HCT116 (cell line): ENCODE data around the gene NR2F1-AS1. TPM values are rescaled to one million over a fixed set of nuclear protein-coding genes. Genes with fewer than 3 reads are reported as not detected.

Experiments
- ATAC-seq: fragments of 200-7000 bp; cut with Tn5 transposase; 2 replicates; pipeline ENCODE4 v1.9.1; 2020; ENCODE audit warnings: mild to moderate bottlenecking, moderate library complexity
- BruUV-seq: library from RNA; stranded (reverse); fragments of 400-500 nt; replicated peaks from 2 replicates; lab custom pipeline; 2021; lab: Mats Ljungman, UMichigan
- CTCF ChIA-PET: fragments of 300-600 bp; sonication (Branson Sonifier 250); formaldehyde crosslinking; loops from one replicate; lab custom pipeline; 2021; ENCODE audit warnings: antibody characterized with exemption; lab: Charles Lee
- POLR2A ChIA-PET: fragments of 300-600, 350-600 bp; sonication (Branson Sonifier 250); formaldehyde crosslinking; loops from one replicate; lab custom pipeline; 2021; ENCODE audit warnings: antibody characterized with exemption; lab: Charles Lee
- RAD21 ChIA-PET, 2 experiments: fragments of 300-600 bp; sonication (Branson Sonifier 250); formaldehyde crosslinking; loops; one replicate each; lab custom pipeline; 2023; ENCODE audit warnings: low total read pairs in 2 of 2; ENCODE audit not compliant: uncharacterized antibody in 2 of 2, unreplicated experiment in 2 of 2, low non-redundant PET in 1 of 2; lab: Charles Lee
- DNase-seq: peaks from one replicate; pipeline ENCODE4 v3.0.0-alpha.2; 2010; ENCODE audit warnings: low read depth, low spot score
- H2AFZ ChIP-seq: fragments of 200-600 bp; shearing (Covaris generic), sonication (generic); 2 replicates; pipeline ENCODE4 v1.6.1; 2017; ENCODE audit warnings: low read depth, mixed run types, mixed read lengths, antibody characterized with exemption, low read length; ENCODE audit not compliant: poor library complexity, severe bottlenecking
- H3K27ac ChIP-seq: 2 replicates; pipeline ENCODE4 v1.5.1; 2012; ENCODE audit warnings: low read depth, low read length
- H3K27me3 ChIP-seq: fragments of 200-600 bp; sonication (generic); 2 replicates; pipeline ENCODE4 v1.6.1; 2016; ENCODE audit warnings: mixed run types, low read length, mixed read lengths; ENCODE audit not compliant: insufficient read depth
- H3K36me3 ChIP-seq, 2 experiments: fragments of 200-500 bp in 1 of 2; fragments of 200-600 bp in 1 of 2; sonication (Bioruptor generic) in 1 of 2; sonication (generic) in 1 of 2; 2 replicates each; pipeline versions ENCODE4 v1.5.1 to v1.6.1; 2014 to 2016; ENCODE audit warnings: low read length in 2 of 2, inconsistent platforms in 1 of 2, mixed read lengths in 1 of 2, mixed run types in 1 of 2; ENCODE audit not compliant: insufficient read depth in 2 of 2, control insufficient read depth in 1 of 2
- H3K4me1 ChIP-seq, 2 experiments: fragments of 200-600 bp in 1 of 2; sonication (generic) in 1 of 2; 2 replicates each; pipeline versions ENCODE4 v1.5.1 to v1.6.1; 2012 to 2017; ENCODE audit warnings: low read length in 2 of 2, inconsistent platforms in 1 of 2, mild to moderate bottlenecking in 1 of 2, mixed read lengths in 1 of 2, mixed run types in 1 of 2, moderate library complexity in 1 of 2; ENCODE audit not compliant: insufficient read depth in 2 of 2, control insufficient read depth in 1 of 2
- H3K4me2 ChIP-seq: fragments of 200-600 bp; sonication (generic); 2 replicates; pipeline ENCODE4 v1.6.1; 2017; ENCODE audit warnings: mixed run types, low read length, mixed read lengths
- H3K4me3 ChIP-seq, 2 experiments: fragments of 200-600 bp in 1 of 2; sonication (generic) in 1 of 2; replicated peaks in 1 of 2; 2 replicates each; pipeline ENCODE4 v1.5.1; 2011 to 2016; ENCODE audit warnings: low read length in 2 of 2, control low read depth in 1 of 2, low read depth in 1 of 2, mild to moderate bottlenecking in 1 of 2, mixed read lengths in 1 of 2, mixed run types in 1 of 2
- H3K79me2 ChIP-seq: fragments of 200-600 bp; sonication (generic); 2 replicates; pipeline ENCODE4 v1.6.1; 2017; ENCODE audit warnings: mild to moderate bottlenecking, mixed run types, low read length, moderate library complexity, mixed read lengths; ENCODE audit not compliant: insufficient read depth
- H3K9ac ChIP-seq: fragments of 200-600 bp; sonication (generic); 2 replicates; pipeline ENCODE4 v1.6.1; 2016; ENCODE audit warnings: low read length, mixed read lengths
- H3K9me2 ChIP-seq: fragments of 200-600 bp; sonication (generic), shearing (Covaris generic); 2 replicates; pipeline ENCODE4 v1.6.1; 2017; ENCODE audit warnings: mixed run types, mild to moderate bottlenecking, moderate library complexity; ENCODE audit not compliant: insufficient read depth
- H3K9me3 ChIP-seq, 2 experiments: fragments of 200-500 bp in 1 of 2; fragments of 200-600 bp in 1 of 2; sonication (Bioruptor generic) in 1 of 2; sonication (generic) in 1 of 2; 2 replicates each; pipeline ENCODE4 v1.6.1; 2014 to 2017; ENCODE audit warnings: low read length in 2 of 2, mixed read lengths in 2 of 2, inconsistent platforms in 1 of 2, low read depth in 1 of 2, mild to moderate bottlenecking in 1 of 2, mixed run types in 1 of 2, moderate library complexity in 1 of 2; ENCODE audit not compliant: control insufficient read depth in 1 of 2, insufficient read depth in 1 of 2
- H4K20me1 ChIP-seq: fragments of 200-600 bp; sonication (generic), shearing (Covaris generic); 2 replicates; pipeline ENCODE4 v1.6.1; 2017; ENCODE audit warnings: mixed run types, mild to moderate bottlenecking, moderate library complexity; ENCODE audit not compliant: insufficient read depth
- ATF3 ChIP-seq: IDR thresholded peaks from 2 replicates; pipeline ENCODE4 v1.6.1; 2012
- CEBPB ChIP-seq: IDR thresholded peaks from 2 replicates; pipeline ENCODE4 v1.6.1; 2012; ENCODE audit warnings: low read depth
- CTCF ChIP-seq, 3 experiments: fragments of 200-600 bp in 1 of 3; sonication (generic) in 1 of 3; IDR thresholded peaks in 2 of 3; conservative IDR thresholded peaks in 1 of 3; 2 replicates each; pipeline ENCODE4 v1.5.1; 2012 to 2017; ENCODE audit warnings: low read depth in 2 of 3, low read length in 2 of 3, antibody characterized with exemption in 1 of 3, borderline replicate concordance in 1 of 3, control low read depth in 1 of 3, mild to moderate bottlenecking in 1 of 3, mixed read lengths in 1 of 3, mixed run types in 1 of 3, moderate library complexity in 1 of 3; ENCODE audit not compliant: insufficient read depth in 1 of 3
- EGR1 ChIP-seq: IDR thresholded peaks from 2 replicates; pipeline ENCODE4 v1.6.1; 2012; ENCODE audit warnings: low read depth
- FOSL1 ChIP-seq: IDR thresholded peaks from 2 replicates; pipeline ENCODE4 v1.6.1; 2012; ENCODE audit warnings: low read depth
- MAX ChIP-seq: IDR thresholded peaks from 2 replicates; pipeline ENCODE4 v1.6.1; 2012
- POLR2AphosphoS5 ChIP-seq: IDR thresholded peaks from 2 replicates; pipeline ENCODE4 v1.6.1; 2011; ENCODE audit warnings: mild to moderate bottlenecking, low read depth, low read length, moderate library complexity
- SIN3A ChIP-seq: IDR thresholded peaks from 2 replicates; pipeline ENCODE4 v1.6.1; 2012; ENCODE audit warnings: low read depth
- SP1 ChIP-seq: IDR thresholded peaks from 2 replicates; pipeline ENCODE4 v1.6.1; 2012; ENCODE audit warnings: low read depth
- SRF ChIP-seq: IDR thresholded peaks from 2 replicates; pipeline ENCODE4 v1.6.1; 2012; ENCODE audit warnings: low read depth
- YY1 ChIP-seq: IDR thresholded peaks from 2 replicates; pipeline ENCODE4 v1.6.1; 2011; ENCODE audit warnings: low read length, low read depth, moderate library complexity, mild to moderate bottlenecking; ENCODE audit not compliant: insufficient replicate concordance; ENCODE audit errors: extremely low read depth
- ZBTB33 ChIP-seq: IDR thresholded peaks from 2 replicates; pipeline ENCODE4 v1.6.1; 2011; ENCODE audit warnings: mild to moderate bottlenecking, low read length, moderate library complexity; ENCODE audit not compliant: insufficient replicate concordance; ENCODE audit errors: extremely low read depth
- ZFX ChIP-seq: fragments of 450-650 bp; IDR thresholded peaks from 2 replicates; pipeline ENCODE4 v1.6.1; 2017
- ZNF274 ChIP-seq: fragments of 200-500 bp; sonication (Bioruptor generic); IDR thresholded peaks from 2 replicates; pipeline ENCODE4 v1.6.1; 2014; ENCODE audit warnings: mild to moderate bottlenecking, low read depth, low read length, inconsistent platforms
- intact Hi-C: fragments of 100-400 bp; cut with micrococcal nuclease; formaldehyde crosslinking; loops from 2 replicates; pipeline ENCODE4 v1.10.0; 2022
- total RNA-seq: library from RNA; stranded (reverse); gene quantifications from one replicate; pipeline ENCODE4 v1.2.1, GENCODE V29; 2021; ENCODE audit not compliant: unreplicated experiment

NR2F1-AS1 gene
- total RNA-seq, 1 experiment from 2014 or later: 20.1 TPM

GRCh38 chr5:93626801-93627200 is 45.8 kb upstream of the NR2F1-AS1 start:
- no peak for ATAC-seq
- H4K20me1 ChIP-seq: no peaks in the 10 kb centered on the region
- intact Hi-C loops: no loop called here
- H2AFZ ChIP-seq: no peak overlapping the region
- H3K9ac ChIP-seq: no peak overlapping the region
- H3K27ac ChIP-seq: no peak overlapping the region
- TF ChIP-seq FOSL1 (no peak), CTCF (IDR thresholded peaks at IDR 0.05 in 2 of 3, conservative IDR thresholded peaks at IDR 0.05 in 1 of 3; ENCODE audit: borderline replicate concordance in 1 of 3, insufficient read depth in 1 of 3, low read depth in 2 of 3, low read length in 2 of 3) (no peak), POLR2AphosphoS5 (no peak), ZFX (no peak), ZNF274 (no peak), YY1 (no peak)
- ChIA-PET CTCF (no interaction called here), RAD21 (no interaction called here), POLR2A (no interaction called here)
- H3K4me2 ChIP-seq: no peak overlapping the region
- no peak overlapping the region for H3K4me3 ChIP-seq
- no peaks in the 10 kb centered on the region for H3K36me3 ChIP-seq
- H3K9me3 ChIP-seq: no peaks in the 10 kb centered on the region
- H3K27me3 ChIP-seq: no peaks in the 10 kb centered on the region
- no peaks in the 10 kb centered on the region for H3K79me2 ChIP-seq
- BruUV-seq: no TSS peak
- no peaks in the 10 kb centered on the region for H3K9me2 ChIP-seq
- H3K4me1 ChIP-seq: no peaks in the 10 kb centered on the region
- no peak for DNase-seq

- no TSS peak for BruUV-seq
- Histone ChIP-seq H3K4me1 (peaks cover 0 to 12% of the 10 kb centered on the region in 2 experiments; a peak in 3 of 4 replicates), H3K27me3 (no peaks in the 10 kb centered on the region), H3K9ac (no peak overlapping the region), H3K79me2 (no peaks in the 10 kb centered on the region), H3K9me3 (no peaks in the 10 kb centered on the region), H2AFZ (no peak overlapping the region), H3K4me2 (no peak overlapping the region), H4K20me1 (no peaks in the 10 kb centered on the region), H3K27ac (no peak overlapping the region), H3K4me3 (no peak overlapping the region), H3K9me2 (no peaks in the 10 kb centered on the region), H3K36me3 (no peaks in the 10 kb centered on the region)
- CTCF ChIA-PET: no interaction called here
- intact Hi-C loops: no loop called here
- ATAC-seq (no peak), DNase-seq (no peak)
- POLR2A ChIA-PET: no interaction called here
- RAD21 ChIA-PET: no interaction called here
- TF ChIP-seq YY1 (no peak), ZBTB33 (no peak), SP1 (no peak), POLR2AphosphoS5 (no peak), CTCF (IDR thresholded peaks at IDR 0.05 in 2 of 3, conservative IDR thresholded peaks at IDR 0.05 in 1 of 3; ENCODE audit: borderline replicate concordance in 1 of 3, insufficient read depth in 1 of 3, low read depth in 2 of 3, low read length in 2 of 3) (no peak), ATF3 (no peak), SRF (no peak), SIN3A (no peak), MAX (no peak), ZFX (no peak), EGR1 (no peak), CEBPB (no peak)
Observed at GRCh38 chr5:93623153-93623552, 42.1 kb upstream of the NR2F1-AS1 start.
